ENCODE results near the gene TACO1. TPM values are rescaled to one million over a fixed set of nuclear protein-coding genes. Genes with fewer than 3 reads are reported as not detected.

Gene TACO1
- total RNA-seq, 1 donor from 2014 or later = 13.6 TPM

- ATAC-seq (no peak), DNase-seq (no peak)
- intact Hi-C loops (cut with DNase I) = no loop called here
- H3K27me3 ChIP-seq (ENCODE audit: low read depth) = no peaks in the 10 kb centered on the region
- H3K27ac ChIP-seq = no peak overlapping the region
- no peaks in the 10 kb centered on the region for H3K9me3 ChIP-seq
- no peaks in the 10 kb centered on the region for H3K36me3 ChIP-seq
- H3K4me1 ChIP-seq = peaks cover 11% of the 10 kb centered on the region
- TF ChIP-seq, protein P1, sequence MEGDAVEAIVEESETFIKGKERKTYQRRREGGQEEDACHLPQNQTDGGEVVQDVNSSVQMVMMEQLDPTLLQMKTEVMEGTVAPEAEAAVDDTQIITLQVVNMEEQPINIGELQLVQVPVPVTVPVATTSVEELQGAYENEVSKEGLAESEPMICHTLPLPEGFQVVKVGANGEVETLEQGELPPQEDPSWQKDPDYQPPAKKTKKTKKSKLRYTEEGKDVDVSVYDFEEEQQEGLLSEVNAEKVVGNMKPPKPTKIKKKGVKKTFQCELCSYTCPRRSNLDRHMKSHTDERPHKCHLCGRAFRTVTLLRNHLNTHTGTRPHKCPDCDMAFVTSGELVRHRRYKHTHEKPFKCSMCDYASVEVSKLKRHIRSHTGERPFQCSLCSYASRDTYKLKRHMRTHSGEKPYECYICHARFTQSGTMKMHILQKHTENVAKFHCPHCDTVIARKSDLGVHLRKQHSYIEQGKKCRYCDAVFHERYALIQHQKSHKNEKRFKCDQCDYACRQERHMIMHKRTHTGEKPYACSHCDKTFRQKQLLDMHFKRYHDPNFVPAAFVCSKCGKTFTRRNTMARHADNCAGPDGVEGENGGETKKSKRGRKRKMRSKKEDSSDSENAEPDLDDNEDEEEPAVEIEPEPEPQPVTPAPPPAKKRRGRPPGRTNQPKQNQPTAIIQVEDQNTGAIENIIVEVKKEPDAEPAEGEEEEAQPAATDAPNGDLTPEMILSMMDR (IDR thresholded peaks at IDR 0.05) = no peak
- no peak overlapping the region for H3K4me3 ChIP-seq
These were observed 38.9 kb upstream of the TACO1 start for GRCh38 chr17:63561819-63562218.

DNA sequence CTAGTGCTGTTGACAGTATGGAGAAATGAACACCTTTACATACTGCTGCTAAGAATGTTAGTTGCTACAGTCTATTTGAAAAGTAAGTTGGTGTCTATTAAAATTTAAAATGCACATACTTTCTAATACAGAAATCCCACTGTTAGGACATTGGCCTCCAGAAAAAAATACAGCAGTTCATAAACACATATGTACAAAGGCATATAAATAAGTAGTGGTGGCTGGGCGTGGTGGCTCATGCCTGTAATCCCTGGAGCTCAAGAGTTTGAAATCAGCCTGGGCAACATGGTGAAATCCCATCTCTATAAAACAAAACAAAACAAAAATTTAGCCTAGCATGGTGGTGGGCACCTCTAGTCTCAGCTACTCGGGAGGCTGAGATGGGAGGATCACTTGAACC is 37.4 kb upstream of the TACO1 start:
- Histone ChIP-seq H3K4me1 (peaks cover 10% of the 10 kb centered on the region), H3K27me3 (ENCODE audit: low read depth) (no peaks in the 10 kb centered on the region), H3K4me3 (no peak overlapping the region), H3K9me3 (no peaks in the 10 kb centered on the region), H3K36me3 (no peaks in the 10 kb centered on the region), H3K27ac (no peak overlapping the region)
- no peak for DNase-seq
- intact Hi-C loops (cut with DNase I) = no loop called here
- ATAC-seq = no peak
- TF ChIP-seq, protein P1 (IDR thresholded peaks at IDR 0.05) = no peak

DNA sequence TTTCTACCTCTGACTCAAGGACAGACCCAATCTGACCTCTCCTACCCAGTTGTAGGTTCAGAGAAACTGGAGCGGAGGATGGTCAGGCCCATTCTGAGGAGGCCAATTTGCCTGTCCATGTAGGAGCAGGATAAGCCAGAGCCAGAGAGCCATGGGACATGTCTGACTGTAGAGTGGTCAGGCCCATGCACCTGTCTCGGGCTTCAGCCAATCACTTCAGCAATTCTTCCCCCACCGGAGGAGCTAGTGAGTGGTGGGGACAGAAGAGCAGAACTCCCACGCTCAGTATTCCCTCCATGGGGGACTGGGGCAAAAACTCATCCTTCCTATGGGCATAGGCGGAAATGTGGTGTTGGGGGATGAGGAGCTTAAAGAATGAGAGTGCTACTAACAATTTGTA is 36.1 kb upstream of the TACO1 start:
- intact Hi-C loops (cut with DNase I) = no loop called here
- Histone ChIP-seq H3K27ac (no peak overlapping the region), H3K9me3 (no peaks in the 10 kb centered on the region), H3K4me3 (no peak overlapping the region), H3K36me3 (peaks cover 3% of the 10 kb centered on the region), H3K4me1 (peaks cover 10% of the 10 kb centered on the region), H3K27me3 (ENCODE audit: low read depth) (no peaks in the 10 kb centered on the region)
- DNase-seq = no peak
- no peak for ATAC-seq
- TF ChIP-seq, protein P1 (IDR thresholded peaks at IDR 0.05) = no peak

DNA sequence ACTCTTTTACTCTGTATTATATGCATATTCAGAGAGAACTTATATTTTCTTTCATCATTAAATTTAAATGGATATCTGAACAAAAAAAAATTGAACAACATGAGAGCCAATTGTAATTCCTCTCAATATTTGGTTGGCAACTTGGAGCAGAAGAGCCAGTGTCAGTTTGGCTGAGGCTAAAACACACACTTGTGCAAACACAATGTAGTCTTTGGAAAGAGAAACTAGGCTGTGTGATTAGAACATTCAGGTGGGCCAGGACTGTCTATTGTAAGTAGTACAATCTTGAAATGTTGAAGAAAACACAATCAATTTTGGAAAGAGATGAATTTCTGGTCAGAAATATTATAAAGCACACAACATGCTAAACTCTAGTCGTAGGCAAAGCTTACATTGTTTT is 33.5 kb upstream of the TACO1 start:
- H3K9me3 ChIP-seq = no peaks in the 10 kb centered on the region
- no peak overlapping the region for H3K27ac ChIP-seq
- TF ChIP-seq, protein P1 (IDR thresholded peaks at IDR 0.05) = no peak
- intact Hi-C loops (cut with DNase I) = no loop called here
- peaks cover 8% of the 10 kb centered on the region for H3K36me3 ChIP-seq
- peaks cover 10% of the 10 kb centered on the region for H3K4me1 ChIP-seq
- DNase-seq (no peak), ATAC-seq (no peak)
- no peak overlapping the region for H3K4me3 ChIP-seq
- H3K27me3 ChIP-seq (ENCODE audit: low read depth) = no peaks in the 10 kb centered on the region

DNA sequence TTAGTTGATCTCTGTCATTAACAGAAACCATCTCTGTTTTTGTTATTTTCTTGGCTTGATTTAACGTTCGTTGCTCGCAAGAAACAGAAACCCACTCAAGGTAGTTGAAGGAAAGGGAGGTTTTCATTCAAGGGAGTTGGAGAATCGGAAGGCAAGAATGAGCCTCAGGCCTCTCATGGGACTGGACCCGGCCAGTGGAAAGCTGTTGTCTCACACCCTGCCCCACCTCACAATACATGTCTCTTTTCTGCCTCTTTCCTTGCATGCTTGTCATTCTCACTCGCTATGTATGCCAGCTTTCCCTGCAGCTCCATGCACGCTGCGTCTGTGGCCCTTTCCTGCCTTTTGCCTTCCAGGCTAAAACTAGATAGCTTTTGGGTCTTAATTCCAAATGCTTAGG is 32.1 kb upstream of the TACO1 start:
- DNase-seq (no peak), ATAC-seq (no peak)
- intact Hi-C loops (cut with DNase I) = no loop called here
- peaks cover 1% of the 10 kb centered on the region for H3K4me1 ChIP-seq
- peaks cover 8% of the 10 kb centered on the region for H3K36me3 ChIP-seq
- H3K27ac ChIP-seq = no peak overlapping the region
- H3K9me3 ChIP-seq = no peaks in the 10 kb centered on the region
- H3K27me3 ChIP-seq (ENCODE audit: low read depth) = no peaks in the 10 kb centered on the region
- TF ChIP-seq, protein P1 (IDR thresholded peaks at IDR 0.05) = no peak
- no peak overlapping the region for H3K4me3 ChIP-seq
